Measurements from ENCODE around the gene CEP120. TPM values are rescaled to one million over a fixed set of nuclear protein-coding genes. Genes with fewer than 3 reads are reported as not detected.

Gene CEP120
- polyA plus RNA-seq, 2 of the 4 experiments (the other 2 are of a cell fraction), result 10.1 to 40.8 TPM

GRCh38 chr5:123456242-123456641 lies 33.0 kb upstream of the CEP120 start:
- CTCF ChIA-PET, result interaction anchor here (3.2 kb wide), 1 partner anchor 33 kb away, joined by 9 read pairs; the partner anchor contains the start of gene CEP120
- ATAC-seq (no peak), DNase-seq (ENCODE audit: low read depth in 1 of 2, low spot score in 1 of 2) (no peak), FAIRE-seq (no peak)
- Histone ChIP-seq H3K4me3 (no peak overlapping the region), H3K9me3 (no peaks in the 10 kb centered on the region), H3K4me1 (peaks cover 16% of the 10 kb centered on the region), H3K27ac (no peak overlapping the region), H3K4me2 (no peak overlapping the region)
- WGBS (ENCODE audit: missing lambda C conversion rate), result 32% methylated on average over 1 of the region's 1 CpG
- TF ChIP-seq PBX3 (IDR thresholded peaks at IDR 0.05) (no peak), JUNB (IDR thresholded peaks at IDR 0.05) (no peak), POLR2A (IDR thresholded peaks at IDR 0.05; ENCODE audit: low read length) (no peak), CBX2 (IDR thresholded peaks at IDR 0.05; ENCODE audit: borderline replicate concordance, low read depth) (no peak), E2F6 (IDR thresholded peaks at IDR 0.05; ENCODE audit: borderline replicate concordance, low read depth) (no peak), ELK1 (IDR thresholded peaks at IDR 0.05; ENCODE audit: low read depth, low read length) (no peak), ZNF302 (CRISPR knock-in tag; IDR thresholded peaks at IDR 0.05) (no peak), CTCF (IDR thresholded peaks at IDR 0.05) (no peak), TP53 (CRISPR knock-in tag; IDR thresholded peaks at IDR 0.05) (no peak), RNF2 (IDR thresholded peaks at IDR 0.05; ENCODE audit: borderline replicate concordance, low read depth) (no peak), ZFP36 (IDR thresholded peaks at IDR 0.05; ENCODE audit: borderline replicate concordance, partially characterized antibody) (no peak), RAD21 (conservative IDR thresholded peaks at IDR 0.05 in 1 of 2, IDR thresholded peaks at IDR 0.05 in 1 of 2) (no peak), NR3C1 (IDR thresholded peaks at IDR 0.05) (no peak), HEYL (CRISPR knock-in tag; IDR thresholded peaks at IDR 0.05) (no peak)
- POLR2A ChIA-PET, result interaction anchor here (1.1 kb wide), 1 partner anchor 56 kb away, joined by 3 read pairs; the partner anchor contains the start of gene CSNK1G3

GRCh38 chr5:123455640-123456039 lies 32.4 kb upstream of the CEP120 start:
- 60% methylated on average over 2 of the region's 2 CpGs for WGBS (ENCODE audit: missing lambda C conversion rate)
- Histone ChIP-seq H3K4me1 (peaks cover 16% of the 10 kb centered on the region), H3K9me3 (no peaks in the 10 kb centered on the region), H3K4me2 (no peak overlapping the region), H3K27ac (no peak overlapping the region), H3K4me3 (no peak overlapping the region)
- ATAC-seq (no peak), FAIRE-seq (no peak), DNase-seq (ENCODE audit: low read depth in 1 of 2, low spot score in 1 of 2) (no peak)
- ChIA-PET CTCF (interaction anchor here (3.2 kb wide), 1 partner anchor 32 kb away, joined by 9 read pairs; the partner anchor contains the start of gene CEP120), POLR2A (interaction anchor here (1.1 kb wide), 1 partner anchor 56 kb away, joined by 3 read pairs; the partner anchor contains the start of gene CSNK1G3)
- TF ChIP-seq ZNF302 (CRISPR knock-in tag; IDR thresholded peaks at IDR 0.05), result no peak
- peak; percentile 53 for TF ChIP-seq MAFK (IDR thresholded peaks at IDR 0.05; ENCODE audit: partially characterized antibody)
- no peak for TF ChIP-seq HOXA7 (CRISPR knock-in tag; IDR thresholded peaks at IDR 0.05)
- TF ChIP-seq E2F6 (IDR thresholded peaks at IDR 0.05; ENCODE audit: borderline replicate concordance, low read depth), result no peak
- peak; percentile 91 for TF ChIP-seq NFE2L2 (conservative IDR thresholded peaks at IDR 0.05; ENCODE audit: low read length)

- ChIA-PET POLR2A (no interaction called here), CTCF (interaction anchor here (3.2 kb wide), 1 partner anchor 32 kb away, joined by 9 read pairs; the partner anchor contains the start of gene CEP120)
- Histone ChIP-seq H3K9me3 (no peaks in the 10 kb centered on the region), H3K4me3 (no peak overlapping the region), H3K27ac (peak overlapping the region in 1 of 2 experiments; percentile 12; a peak in 1 of 6 replicates), H3K4me1 (peaks cover 10% of the 10 kb centered on the region), H3K4me2 (no peak overlapping the region)
- FAIRE-seq (no peak), DNase-seq (ENCODE audit: low read depth in 1 of 2, low spot score in 1 of 2) (no peak), ATAC-seq (no peak)
- 84% methylated on average over 3 of the region's 3 CpGs for WGBS (ENCODE audit: missing lambda C conversion rate)
- TF ChIP-seq MAZ (IDR thresholded peaks at IDR 0.05; ENCODE audit: borderline replicate concordance, low read depth, low read length) (no peak), ATOH8 (CRISPR knock-in tag; IDR thresholded peaks at IDR 0.05; ENCODE audit: low read depth) (no peak), KDM1A (IDR thresholded peaks at IDR 0.05; ENCODE audit: low read depth) (no peak), REST (IDR thresholded peaks at IDR 0.05) (no peak), ZC3H11A (IDR thresholded peaks at IDR 0.05) (no peak), ZNF302 (CRISPR knock-in tag; IDR thresholded peaks at IDR 0.05) (no peak), E2F6 (IDR thresholded peaks at IDR 0.05; ENCODE audit: borderline replicate concordance, low read depth) (no peak)
Measured at GRCh38 chr5:123455095-123455494, 31.9 kb upstream of the CEP120 start.
